D341Med (cell line): Measurements from ENCODE around the gene UBE2J1.
"Not testable (repeated sequence)": the region's sequence is repeated elsewhere in the genome, so short reads cannot be mapped to it uniquely, and the experiment has no call there.

Source experiments
- DNase-seq: peaks from one replicate; pipeline ENCODE4 v3.0.0; 2012; ENCODE audit warnings: low spot score

UBE2J1 gene

DNA sequence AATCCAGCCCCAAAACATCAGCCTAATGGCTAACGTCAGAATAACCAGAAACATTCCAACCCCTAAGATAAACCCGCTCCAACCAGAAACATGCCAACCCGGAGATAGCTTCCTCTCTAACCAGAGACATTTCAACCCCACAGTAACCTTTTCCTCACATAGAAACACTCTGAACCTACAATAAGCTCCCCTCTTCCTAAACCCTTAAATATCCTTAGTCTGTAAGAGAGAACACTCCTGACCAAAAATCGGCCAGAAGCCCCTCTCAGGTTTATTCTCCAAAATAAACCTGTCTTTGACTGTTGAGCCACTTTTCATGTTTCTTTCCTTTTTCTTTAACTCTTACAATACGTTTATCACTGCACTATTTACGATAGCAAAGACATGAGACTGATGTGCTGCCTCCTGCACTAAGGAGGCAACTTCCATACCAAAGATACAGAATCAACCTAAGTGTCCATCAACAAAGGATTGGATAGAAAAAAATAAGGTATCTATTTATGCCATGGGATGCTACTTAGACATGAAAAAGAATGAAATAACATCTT, 32.4 kb downstream of the UBE2J1 start:
- DNase-seq: no peak

DNA sequence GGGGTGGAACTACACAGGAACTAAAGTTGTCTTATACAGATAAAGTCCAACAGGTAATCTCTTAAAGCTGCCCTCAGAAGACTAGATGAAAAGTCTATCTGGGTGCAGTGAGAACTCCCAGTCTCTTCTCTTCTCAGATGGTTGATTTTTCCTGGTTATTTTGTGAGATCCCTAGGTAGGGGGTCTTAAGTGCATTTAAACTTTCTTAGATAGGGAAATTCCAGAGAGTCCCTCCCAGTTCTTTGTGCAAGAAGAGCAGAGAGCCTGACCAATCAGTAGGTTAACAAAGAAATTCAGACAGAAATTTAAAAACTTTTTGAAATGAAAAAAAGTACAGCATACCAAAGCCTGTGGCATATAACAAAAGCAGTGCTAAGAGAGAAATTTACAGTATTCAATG, 35.5 kb downstream of the UBE2J1 start:
- no peak for DNase-seq

DNA sequence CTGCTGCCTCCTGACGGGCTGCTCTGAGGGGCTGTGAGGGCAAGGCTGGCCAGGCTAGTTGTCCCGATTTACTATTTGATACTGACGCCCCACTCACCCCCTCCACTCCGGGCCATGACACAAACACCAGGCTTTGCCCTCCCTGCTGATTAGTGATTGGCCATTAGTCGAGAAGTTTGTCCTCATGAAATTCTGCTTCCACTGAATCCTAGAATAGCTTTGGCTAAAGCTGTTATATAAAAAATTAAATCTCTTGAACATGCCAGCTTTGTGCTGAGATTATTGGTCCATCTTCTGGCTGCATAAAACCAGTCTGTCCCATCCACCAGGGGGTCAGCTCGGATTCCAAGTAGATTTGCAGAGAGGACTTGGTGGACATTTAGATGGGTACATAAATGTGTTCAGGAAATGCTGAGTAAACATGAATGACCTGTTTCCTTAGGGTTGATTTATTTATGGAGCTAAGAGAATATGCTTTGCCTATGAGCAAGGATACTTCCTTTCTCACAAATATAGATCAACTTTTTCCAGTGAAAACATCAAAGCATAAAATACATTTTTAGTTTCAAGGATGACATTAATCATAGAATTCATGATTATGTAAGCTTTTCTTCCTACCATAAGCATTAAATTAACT, 37.2 kb downstream of the UBE2J1 start, which contains the start of gene GABRR2:
TSS of gene GABRR2 (minus strand) at position 51 of the 637 bp plus-strand sequence. CDS start 134 bp downstream, outside the sequence.
- DNase-seq: no peak

DNA sequence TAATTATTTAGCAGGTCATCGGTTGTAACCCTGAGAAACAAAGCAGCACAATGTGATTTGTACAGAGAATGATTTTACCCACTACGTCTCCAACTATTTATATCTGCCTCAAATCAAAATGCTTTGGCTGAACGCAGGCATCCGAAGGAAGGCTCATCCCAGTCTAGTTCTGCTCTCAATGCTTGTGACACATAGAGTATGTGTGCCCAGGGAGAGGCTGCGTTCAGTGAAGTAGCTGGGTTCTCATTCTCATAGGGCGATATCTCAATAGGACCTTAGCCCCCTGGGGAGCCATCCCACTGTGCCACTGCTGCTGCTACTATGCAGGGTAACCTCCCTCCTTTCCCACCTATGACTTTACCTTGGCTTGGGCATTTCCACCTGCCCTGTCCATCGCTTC, 37.8 kb downstream of the UBE2J1 start:
- DNase-seq: no peak

DNA sequence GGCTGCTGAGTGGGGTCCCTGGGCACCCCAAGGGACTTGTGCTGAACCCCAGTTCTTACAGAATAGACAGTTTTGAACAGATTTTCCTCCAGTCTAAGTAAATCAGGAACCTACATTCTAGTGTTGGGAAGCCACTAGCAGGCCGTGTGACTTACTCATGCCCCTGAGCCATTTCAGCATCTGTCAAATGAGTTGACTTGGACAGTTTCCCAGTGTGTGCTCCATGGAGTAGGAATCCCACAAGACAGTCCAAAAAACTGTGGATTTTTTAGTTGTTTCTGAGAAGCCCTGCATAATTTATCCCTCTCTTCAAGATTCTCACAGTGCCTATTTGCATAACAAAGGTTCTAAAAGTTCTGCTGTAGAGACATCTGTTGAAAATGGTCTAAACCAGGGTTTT, 39.5 kb downstream of the UBE2J1 start:
- DNase-seq: no peak

DNA sequence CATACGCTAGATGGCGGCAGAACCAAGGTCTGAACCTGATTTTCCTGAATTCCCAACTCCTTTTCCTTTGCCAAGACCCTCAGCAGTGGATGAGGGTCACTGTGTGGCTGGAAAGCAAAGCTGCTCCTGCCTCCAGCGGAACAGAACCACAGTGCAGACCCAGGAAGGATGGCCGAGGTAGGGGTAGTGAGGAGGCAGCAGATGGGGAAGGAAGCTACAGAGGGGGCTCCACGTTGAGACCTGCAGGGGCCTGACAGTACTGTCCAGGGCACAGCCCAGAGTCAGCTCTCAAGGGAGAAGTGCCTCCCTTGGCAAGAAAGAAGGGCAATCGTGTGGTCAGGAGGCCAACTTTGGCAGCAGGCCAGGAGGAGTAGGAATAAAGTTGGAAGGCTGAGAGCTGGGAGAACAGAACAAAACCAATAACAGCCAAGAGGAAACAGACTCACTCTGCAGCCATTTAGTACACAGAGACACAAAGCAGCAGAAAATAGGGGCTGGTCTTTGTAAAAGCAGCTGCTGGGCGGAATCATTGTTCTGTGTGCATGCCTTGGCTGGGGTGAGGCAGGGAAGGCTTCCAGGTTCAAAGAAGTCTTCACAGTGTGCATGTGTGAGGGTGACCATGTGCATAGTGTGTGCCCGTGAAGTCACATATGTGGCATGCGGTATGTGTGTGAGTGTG, 40.5 kb downstream of the UBE2J1 start:
- DNase-seq: no peak

DNA sequence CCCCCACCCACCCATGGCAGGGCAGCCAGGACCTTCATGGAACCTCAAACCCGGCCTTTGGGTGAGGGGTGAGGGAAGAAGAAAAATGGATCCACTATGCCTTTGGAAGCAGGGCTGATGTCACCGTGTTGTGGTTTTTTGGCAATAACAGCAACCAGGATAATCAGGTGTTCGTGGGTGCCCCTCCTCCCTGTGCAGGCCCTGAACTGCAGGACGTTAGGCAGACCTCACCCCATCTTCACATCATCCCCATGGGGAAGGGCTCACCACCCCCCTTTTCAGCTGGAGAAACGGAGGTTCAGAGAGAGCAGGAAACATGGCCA, 41.0 kb downstream of the UBE2J1 start:
- no peak for DNase-seq

DNA sequence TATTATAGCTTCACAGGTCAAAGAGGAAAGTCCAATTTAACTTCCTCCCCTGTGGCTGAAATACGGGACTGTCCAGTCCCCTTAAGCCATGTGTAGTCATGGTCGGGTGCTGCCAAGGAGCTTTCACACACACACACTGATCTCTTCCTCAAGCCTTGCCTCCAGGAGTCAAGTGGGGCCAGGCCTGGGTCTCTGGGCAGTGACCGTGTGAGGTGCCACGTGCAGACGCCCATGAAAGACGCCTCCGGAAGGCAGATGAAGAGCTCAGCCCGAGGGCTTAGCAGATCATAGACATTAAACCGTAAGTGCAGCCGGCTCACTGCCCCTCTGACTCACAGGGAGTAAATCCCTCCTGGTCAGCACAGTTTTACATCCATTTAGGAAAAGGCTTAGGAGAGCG, 41.6 kb downstream of the UBE2J1 start:
- DNase-seq: no peak

DNA sequence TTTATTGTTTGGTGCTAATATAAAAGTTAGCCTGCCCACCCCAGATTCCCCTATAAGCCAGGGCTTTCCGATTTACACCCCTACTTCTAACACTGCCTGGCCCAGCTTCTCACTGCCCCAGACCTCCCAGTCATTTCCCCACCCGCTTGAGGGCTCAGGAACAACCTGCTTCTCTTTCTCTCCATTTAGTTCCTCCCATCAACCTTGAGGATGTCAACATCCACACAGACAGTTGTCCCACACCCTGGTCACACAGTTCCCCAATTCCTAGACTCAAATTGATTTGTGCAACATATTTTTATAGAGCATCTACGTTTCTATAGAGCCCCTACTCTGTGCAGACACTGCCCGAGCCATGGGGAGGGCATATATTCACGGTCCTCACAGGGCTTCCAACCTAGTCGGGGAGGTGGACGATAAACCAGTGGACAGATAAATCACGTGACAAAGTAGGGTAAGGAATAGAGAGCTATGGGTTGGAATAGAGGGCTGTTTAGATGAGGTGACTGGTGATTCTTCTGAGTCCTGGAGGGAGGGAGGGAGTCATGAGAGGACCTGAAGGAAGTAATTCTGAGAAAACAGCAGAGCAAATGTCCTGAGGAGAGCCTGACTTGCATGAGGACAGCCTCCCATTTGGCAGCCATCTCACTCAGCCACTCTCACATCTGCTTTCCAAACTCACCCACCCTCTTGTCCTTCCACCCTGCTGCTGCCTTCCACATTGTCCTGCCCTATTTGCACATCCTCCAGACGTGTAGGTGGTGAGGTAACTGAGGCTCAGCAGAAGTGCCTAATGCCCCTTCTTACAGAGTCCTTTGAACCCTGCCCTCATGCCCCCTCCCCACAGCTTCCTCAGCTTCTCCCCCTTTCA, 43.8 kb downstream of the UBE2J1 start:
- no peak for DNase-seq

DNA sequence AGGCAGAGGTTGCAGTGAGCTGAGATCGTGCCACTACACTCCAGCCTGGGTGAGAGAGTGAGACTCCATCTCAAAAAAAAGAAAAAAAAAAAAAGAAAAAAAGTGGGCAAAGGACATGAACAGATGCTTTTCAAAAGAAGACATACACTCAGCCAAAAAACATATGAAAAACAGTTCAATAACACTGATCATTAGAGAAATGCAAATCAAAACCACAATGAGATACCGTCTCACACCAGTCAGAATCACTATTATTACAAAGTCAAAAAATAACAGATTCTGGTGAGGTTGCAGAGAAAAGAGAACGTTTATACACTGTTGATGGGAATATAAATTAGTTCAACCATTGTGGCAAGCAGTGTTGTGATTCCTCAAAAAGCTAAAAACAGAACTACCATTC, 48.0 kb downstream of the UBE2J1 start:
- not testable (repeated sequence) for DNase-seq

DNA sequence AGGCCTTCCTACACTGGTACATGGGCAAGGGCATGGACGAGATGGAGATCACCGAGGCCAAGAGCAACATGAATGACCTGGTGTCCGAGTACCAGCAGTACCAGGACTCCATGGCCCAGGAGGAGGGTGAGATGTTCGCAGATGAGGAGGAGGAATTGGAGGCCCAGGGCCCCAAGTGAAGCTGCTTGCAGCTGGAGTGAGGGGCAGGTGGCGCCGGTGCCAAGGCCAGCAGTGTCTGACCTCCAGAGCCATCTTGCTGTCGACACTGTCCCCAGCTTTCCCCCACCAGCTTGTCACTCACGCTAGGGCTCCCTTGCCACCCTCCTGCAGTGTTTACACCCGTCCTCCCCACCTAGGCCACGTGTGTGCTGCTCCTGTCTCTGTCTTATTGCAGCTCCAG, 49.6 kb downstream of the UBE2J1 start:
- no peak for DNase-seq

DNA sequence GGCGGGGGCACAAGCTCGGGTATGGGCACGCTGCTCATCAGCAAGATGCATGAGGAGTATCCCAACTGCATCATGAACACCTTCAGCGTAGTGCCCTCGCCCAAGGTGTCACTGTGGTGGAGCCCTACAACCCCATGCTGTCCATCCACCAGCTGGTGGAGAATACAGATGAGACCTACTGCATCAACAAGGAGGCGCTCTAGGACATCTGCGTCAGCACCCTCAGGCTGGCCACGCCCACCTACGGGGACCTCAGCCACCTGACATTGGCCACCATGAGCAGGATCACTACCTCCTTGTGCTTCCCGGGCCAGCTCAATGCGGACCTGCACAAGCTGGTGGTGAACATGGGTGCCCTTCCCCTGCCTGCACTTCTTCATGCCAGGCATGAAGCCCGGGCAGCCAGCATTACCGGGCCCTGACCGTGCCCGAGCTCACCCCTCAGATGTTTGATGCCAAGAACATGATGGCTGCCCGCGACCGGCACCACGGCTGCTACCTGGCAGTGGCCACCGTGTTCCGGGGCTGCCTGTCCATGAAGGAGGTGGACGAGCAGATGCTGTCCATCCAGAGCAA, 50.2 kb downstream of the UBE2J1 start:
- no peak for DNase-seq

DNA sequence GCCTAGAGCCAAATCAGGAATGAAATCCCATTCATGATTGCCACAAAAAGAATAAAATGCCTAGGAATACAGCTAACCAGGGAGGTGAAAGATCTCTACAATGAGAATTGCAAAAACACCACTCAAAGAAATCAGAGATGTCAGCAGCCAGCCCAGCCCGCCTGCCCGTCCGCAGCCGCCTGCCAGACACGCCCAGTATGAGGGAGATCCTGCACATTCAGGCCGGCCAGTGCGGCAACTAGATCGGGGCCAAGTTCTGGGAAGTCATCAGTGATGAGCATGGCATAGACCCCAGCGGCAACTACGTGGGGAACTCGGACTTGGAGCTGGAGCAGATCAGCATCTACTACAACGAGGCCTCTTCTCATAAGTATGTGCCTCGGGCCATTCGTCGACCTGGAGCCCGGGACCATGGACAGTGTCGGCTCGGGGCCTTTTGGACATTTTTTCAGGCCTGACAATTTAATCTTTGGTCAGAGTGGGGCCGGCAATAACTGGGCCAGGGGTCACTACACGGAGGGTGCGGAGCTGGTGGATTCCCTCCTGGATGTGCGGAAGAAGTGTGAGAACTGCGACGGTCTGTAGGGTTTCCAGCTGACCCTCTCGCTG, 50.8 kb downstream of the UBE2J1 start:
- no peak for DNase-seq

DNA sequence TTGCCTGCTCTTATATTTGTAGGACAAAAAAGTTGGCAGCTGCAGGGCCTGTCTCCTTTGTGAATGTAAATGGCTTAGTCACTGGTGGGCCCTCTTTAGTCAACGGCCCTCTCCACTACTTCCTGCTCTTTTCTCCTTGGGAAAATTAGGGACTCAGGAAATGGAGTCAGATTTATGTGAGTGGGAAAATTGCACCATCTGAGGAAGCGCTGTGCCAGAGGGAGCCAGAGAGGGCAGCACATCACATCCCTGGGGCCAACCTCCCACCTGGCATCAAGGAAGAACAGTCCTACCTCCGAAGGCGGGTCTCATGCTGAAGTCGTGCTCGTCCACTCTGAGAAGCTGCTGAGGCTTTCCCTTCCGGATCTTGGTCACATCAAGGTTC, 53.1 kb downstream of the UBE2J1 start:
- no peak for DNase-seq

DNA sequence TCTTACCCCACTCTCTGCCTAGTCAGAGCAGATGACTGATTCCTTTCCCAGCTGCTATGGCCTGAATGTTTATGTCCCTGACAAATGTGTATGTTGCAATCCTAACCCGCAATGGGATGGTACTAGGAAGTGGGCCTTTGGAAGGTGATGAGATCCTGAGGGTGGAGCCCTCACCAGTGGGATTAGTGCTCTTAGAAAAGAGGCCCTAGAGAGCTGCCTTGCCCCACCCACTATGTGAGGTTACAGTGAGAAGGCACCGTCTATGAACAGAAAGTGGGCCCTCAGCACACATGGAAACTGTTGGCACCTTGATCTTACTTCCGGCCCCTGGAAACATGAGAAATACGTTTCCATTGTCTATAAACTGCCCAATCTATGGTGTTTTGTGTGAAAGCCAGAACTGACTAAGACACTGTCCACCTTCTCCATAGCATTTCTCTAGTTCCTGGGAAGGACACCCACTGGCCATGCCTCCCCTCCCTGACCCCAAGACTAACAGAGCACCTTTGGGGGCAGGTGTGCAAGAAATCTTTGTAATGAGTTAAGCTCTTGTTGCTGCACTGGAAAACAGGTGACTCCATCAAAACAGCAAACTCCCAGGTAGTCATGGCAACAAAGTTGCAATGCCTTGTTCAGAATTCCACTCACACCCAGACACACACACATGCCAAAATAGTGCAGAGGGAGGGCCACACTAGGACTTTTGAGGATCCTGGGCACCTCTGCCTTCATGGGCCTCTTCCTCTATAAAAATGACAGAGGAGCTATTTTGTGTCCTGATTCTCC, 53.6 kb downstream of the UBE2J1 start:
- no peak for DNase-seq

DNA sequence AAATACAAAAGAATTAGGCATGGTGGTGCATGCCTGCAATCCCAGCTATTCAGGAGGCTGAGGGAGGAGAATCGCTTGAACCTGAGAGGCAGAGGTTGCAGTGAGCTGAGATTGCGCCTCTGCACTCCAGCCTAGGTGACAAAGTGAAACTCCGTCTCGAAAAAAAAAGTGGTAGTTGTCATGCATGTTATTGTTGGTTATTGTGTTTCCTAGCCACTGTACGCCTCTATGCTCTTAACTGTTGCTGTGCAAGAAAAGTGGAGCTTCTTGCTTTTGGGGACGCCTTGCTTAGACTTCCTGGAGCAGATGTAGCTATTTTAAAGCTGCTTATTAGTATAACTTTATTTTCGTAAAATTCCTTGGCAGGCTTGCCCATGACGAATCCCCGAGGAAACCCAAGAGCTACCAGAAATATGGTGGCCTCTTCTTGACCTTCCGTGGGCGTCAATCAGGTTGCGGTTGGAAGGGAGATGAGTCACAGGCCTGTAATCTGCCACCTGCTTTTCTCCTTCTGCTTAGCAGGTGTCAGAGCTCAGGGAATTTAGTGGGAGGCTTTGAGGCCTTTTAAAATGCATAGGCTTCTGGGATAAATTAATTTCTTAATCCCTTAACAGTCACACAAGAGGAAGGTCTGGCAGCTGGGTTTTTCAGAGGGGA, 54.7 kb downstream of the UBE2J1 start:
- peak; percentile 81 for DNase-seq

DNA sequence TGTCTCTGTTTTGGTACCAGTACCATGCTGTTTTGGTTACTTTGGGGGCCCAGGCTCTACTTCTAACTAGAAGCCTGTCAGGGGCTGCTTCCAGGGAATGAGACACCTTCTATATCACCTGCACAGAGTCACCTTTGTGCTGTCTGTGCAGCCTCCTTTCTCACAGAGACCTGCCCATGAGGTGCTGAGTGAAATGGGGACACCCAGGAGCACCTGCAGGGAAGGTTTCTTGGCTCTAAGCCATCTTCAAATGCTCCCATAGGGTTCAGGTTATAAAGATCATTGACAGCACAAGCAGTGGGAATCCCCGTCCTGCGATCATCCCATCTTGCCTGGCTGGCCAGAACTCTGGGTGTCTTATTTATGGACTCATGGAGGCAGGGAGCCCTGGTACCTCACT, 56.5 kb downstream of the UBE2J1 start:
- peak; percentile 5 for DNase-seq

DNA sequence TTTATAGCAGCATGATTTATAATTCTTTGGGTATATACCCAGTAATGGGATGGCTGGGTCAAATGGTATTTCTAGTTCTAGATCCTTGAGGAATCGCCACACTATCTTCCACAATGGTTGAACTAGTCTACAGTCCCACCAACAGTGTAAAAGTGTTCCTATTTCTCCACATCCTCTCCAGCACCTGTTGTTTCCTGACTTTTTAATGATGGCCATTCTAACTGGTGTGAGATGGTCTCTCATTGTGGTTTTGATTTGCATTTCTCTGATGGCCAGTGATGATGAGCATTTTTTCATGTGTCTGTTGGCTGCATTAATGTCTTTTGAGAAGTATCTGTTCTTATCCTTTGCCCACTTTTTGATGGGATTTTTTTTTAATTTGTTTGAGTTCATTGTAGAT, 57.4 kb downstream of the UBE2J1 start:
- DNase-seq: not testable (repeated sequence)

DNA sequence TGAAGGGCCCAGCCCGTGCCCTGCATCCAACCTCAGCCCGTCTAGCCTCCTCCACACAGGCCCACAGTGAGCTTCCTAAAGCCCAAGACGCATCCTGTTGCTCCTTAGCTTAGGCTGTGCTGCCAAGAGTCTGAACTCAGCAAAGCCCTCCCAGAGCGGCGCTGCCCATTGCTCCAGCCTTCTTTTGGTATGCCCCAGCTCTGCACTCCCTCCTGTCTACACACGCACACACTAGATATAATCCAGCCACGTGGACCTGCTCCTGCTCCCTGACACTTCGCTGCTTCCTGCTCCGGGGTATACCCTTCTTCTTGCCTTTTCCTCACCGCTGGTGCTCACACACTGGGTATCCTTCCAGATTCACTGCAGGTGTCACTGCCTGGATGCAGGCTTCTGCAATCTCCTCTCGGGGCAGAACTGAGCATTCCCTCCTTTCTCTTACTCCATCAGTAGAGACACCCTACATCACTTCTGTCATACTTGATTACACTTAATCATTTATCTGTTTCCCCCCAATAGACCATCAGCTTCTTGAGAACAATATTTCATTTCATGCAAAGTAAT, 61.2 kb downstream of the UBE2J1 start:
- DNase-seq: no peak

DNA sequence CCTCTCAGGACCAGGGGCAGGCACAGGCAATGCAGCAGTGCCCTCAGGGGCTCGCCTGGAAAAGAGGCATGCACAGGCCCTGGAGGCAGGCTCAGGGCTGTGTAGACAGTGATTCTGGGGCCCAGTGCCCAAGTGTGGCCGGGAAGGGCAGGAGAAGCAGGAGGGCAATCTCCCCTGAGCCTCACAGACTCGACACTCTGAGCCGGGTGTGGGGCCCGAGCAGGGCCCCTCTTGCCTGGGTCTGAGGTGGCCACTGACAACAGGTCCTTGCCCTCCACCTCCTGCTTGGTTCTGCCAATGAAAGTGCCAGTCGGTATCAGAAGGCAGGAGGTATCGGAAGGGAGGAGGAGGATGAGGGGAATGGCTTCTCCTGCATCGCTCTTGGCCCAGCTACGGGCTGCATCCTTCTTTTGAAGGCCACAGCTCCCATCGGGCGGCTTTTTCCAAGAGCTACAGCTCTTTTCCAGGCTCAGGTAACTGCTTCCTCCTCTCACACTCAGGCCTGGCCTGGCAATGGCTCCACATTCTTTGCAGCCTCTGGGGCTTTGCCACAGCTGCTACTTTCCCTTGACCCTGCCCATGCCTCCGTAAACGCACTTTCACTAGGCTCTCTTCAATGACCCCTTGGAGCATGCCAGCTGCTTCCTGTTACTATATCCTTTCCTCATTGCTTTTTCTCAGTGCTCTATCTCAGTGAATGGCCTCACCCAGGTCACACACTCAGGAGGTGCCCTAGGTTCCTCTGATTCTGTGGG, 61.9 kb downstream of the UBE2J1 start:
- no peak for DNase-seq
